ENCODE measurements around the gene TWSG1. TPM values are rescaled to one million over a fixed set of nuclear protein-coding genes. Genes with fewer than 3 reads are reported as not detected.
"Not testable (repeated sequence)": the region's sequence is repeated elsewhere in the genome, so short reads cannot be mapped to it uniquely, and the experiment has no call there.

The TWSG1 gene
- total RNA-seq, 2 experiments from 2014 or later, result 6.1 to 6.5 TPM

DNA sequence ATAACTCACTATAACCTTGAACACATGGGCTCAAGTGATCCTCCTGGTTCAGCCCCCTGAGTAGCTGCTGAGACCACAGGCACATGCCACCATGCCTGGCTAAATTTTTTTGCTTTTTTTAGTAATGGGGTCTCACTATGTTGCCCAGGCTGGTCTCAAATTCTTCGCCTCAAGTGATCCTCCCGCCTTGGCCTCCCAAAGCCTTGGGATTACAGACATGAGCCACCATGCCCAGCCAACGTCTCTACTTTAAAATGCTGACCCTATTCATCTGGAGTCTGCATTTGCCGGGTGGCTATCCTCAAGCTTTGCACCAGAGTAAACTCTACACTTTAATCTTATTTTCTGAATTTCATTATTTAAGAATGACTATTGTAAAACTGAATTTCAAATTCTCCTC is 103.1 kb downstream of the TWSG1 start:
- H3K4me1 Mint-ChIP-seq, result peaks cover 6% of the 10 kb centered on the region

DNA sequence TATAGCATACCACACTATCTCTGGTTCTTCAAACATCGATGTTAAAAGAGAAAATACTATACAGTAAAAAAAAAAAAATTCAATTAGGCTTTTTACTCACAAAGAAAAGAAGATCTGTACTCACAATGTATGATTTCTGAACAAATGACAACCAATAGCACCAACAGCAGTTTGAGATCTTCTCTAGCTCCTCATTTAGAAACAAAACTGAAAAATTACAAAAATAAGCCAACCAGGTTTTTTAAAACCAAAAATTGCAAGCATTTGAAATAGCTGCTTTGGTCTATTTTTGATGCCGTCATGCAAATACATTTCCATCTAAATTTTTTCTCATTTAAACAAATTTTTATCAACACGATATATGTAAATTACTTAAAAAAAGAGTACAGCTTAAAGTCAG is 106.5 kb downstream of the TWSG1 start:
- H3K27ac Mint-ChIP-seq, result no peak overlapping the region
- H3K9me3 Mint-ChIP-seq, result peaks cover 1% of the 10 kb centered on the region
- no peak for DNase-seq
- CTCF ChIA-PET, result interaction anchor here (0.8 kb wide), 1 partner anchor 163 kb away, joined by 3 read pairs; no protein-coding TSS in a partner anchor
- no peaks in the 10 kb centered on the region for H3K36me3 Mint-ChIP-seq (ENCODE audit: low read depth)
- POLR2A ChIA-PET, result no interaction called here
- H3K27me3 Mint-ChIP-seq, result peaks cover 7% of the 10 kb centered on the region
- H3K4me3 Mint-ChIP-seq, result no peak overlapping the region
- H3K4me1 Mint-ChIP-seq, result no peaks in the 10 kb centered on the region

More for the DNA sequence above, 103.1 kb downstream of the TWSG1 start:
- H3K9me3 Mint-ChIP-seq, result no peaks in the 10 kb centered on the region
- no peak overlapping the region for H3K4me3 Mint-ChIP-seq
- H3K27ac Mint-ChIP-seq, result no peak overlapping the region
- H3K27me3 Mint-ChIP-seq, result no peaks in the 10 kb centered on the region
- POLR2A ChIA-PET, result no interaction called here
- H3K36me3 Mint-ChIP-seq (ENCODE audit: low read depth), result no peaks in the 10 kb centered on the region
- CTCF ChIA-PET, result interaction anchor here (0.6 kb wide), 1 partner anchor 259 kb away, joined by 3 read pairs; no protein-coding TSS in a partner anchor
- DNase-seq, result no peak

DNA sequence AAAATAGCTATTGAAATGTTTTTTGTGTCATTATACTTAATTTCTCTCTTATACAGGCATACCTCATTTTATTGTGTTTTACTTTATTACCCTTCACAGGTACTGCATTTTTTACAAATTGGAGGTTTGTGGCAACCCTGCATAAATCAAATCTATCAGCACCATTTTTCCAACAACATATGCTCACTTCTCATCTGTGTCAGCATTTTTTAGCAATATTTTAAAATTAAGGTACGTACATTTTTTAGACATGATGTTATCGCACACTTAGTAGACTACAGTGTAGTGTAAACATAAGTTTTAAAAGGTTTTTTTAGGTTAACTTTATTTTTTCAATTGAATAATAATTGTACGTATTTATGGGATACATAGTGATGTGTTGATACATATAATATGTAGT is 110.0 kb downstream of the TWSG1 start:
- Mint-ChIP-seq H3K36me3 (ENCODE audit: low read depth) (no peaks in the 10 kb centered on the region), H3K4me3 (no peak overlapping the region), H3K4me1 (no peaks in the 10 kb centered on the region), H3K27ac (no peak overlapping the region), H3K9me3 (peaks cover 9% of the 10 kb centered on the region), H3K27me3 (peaks cover 7% of the 10 kb centered on the region)
- DNase-seq, result no peak
- POLR2A ChIA-PET, result no interaction called here
- CTCF ChIA-PET, result no interaction called here

DNA sequence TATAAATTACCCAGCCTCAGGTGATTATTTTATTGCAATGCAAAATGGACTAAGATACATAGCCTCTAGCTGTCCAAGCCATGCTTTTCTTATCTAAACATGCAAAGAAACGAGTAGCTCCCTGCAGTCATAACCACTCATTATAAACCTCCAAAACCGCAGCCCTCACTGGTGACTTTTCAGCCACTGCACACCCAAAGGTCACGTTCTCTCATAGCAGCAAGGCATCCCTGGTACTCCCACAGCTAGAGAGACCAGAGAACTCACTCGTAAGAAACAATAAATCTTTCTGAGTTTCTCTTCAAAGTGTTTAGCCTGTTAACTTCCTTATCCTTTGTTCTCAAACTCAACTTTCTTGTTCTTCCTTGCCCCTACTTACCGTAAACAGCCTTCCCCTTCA is 112.3 kb downstream of the TWSG1 start:
- H3K36me3 Mint-ChIP-seq (ENCODE audit: low read depth), result no peaks in the 10 kb centered on the region
- CTCF ChIA-PET, result no interaction called here
- peaks cover 9% of the 10 kb centered on the region for H3K27me3 Mint-ChIP-seq
- no peak for DNase-seq
- no peaks in the 10 kb centered on the region for H3K4me1 Mint-ChIP-seq
- POLR2A ChIA-PET, result no interaction called here
- H3K27ac Mint-ChIP-seq, result no peak overlapping the region
- H3K4me3 Mint-ChIP-seq, result no peak overlapping the region
- peaks cover 9% of the 10 kb centered on the region for H3K9me3 Mint-ChIP-seq

DNA sequence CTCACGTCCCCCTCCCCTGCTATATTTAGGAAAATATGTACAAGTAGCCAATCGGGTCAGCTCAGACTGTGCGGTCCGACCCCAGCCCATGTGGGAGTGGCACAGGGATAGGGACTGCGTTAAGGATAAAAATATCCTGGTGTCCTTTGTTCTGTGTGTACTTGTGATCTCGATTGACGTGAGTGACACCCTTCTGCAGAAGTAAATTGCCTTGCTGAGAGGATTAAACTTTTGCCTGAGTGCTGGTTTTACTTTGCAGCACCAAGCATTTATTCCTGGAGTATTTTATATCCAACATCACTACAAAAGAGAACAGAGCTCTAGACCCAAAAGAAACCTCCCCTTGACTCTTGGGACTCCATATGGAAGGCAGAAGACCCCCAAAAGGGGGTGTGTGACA is 112.8 kb downstream of the TWSG1 start:
- Mint-ChIP-seq H3K36me3 (ENCODE audit: low read depth) (no peaks in the 10 kb centered on the region), H3K27ac (no peak overlapping the region), H3K4me1 (no peaks in the 10 kb centered on the region), H3K9me3 (peaks cover 9% of the 10 kb centered on the region), H3K4me3 (no peak overlapping the region), H3K27me3 (peaks cover 9% of the 10 kb centered on the region)
- ChIA-PET CTCF (no interaction called here), POLR2A (no interaction called here)
- DNase-seq, result no peak

DNA sequence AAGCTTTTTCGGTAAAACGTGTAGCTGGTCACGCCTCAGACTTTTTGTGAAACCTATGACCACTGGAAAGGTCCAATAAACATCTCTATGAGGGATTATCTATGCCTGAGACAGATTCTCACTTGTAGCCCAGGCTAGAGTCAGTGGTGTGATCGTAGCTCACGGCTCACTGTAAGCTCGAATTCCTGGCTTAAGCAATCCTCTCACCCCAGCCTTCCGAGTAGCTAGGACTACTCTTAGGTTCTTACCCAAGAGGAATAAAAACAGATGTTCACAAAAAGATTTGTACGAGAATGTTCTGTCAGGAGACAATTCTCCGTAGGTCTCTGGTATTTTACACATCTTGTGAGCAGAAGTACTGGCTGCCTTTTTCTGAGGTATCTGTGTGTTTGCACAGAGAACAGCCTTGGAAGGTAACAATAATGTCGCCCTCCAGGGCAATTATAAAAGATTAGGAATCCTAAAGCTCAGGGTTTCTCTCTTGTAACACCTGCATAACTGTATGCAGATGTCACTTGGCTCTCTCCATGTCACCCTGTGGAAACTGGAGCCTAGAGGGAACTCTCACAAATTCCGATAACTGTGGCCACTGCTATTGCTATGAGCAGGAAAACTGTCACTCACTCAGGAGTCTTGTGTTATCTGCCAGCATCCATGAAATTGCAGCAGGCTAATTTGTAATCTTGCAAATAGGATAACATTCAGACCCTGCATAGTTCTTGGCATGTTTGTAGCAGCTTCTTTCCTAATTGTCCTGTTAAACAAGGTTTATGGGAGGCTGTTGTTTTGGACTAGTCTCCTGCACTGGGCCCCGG is 115.2 kb downstream of the TWSG1 start:
- Mint-ChIP-seq H3K9me3 (peaks cover 9% of the 10 kb centered on the region), H3K27me3 (peaks cover 9% of the 10 kb centered on the region)
- CTCF ChIA-PET, result no interaction called here

DNA sequence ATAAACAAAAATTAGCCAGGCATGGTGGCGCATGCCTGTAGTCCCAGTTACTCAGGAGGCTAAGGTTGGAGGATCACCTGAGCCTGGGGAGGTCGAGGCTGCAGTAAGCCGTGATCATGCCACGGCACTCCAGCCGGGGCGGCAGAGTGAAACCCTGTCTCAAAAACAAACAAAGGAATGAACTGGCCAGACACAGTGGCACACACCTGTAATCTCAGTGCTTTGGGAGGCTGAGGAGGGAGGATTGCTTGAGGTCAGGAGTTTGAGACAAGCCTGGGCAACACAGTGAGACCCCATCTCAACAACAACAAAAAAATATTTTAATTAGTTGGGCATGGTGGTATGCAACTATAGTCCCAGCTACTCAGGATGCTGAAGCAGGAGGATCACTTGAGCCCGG is 116.3 kb downstream of the TWSG1 start:
- POLR2A ChIA-PET; CTCF ChIA-PET; H3K36me3 Mint-ChIP-seq (ENCODE audit: low read depth); H3K27me3 Mint-ChIP-seq; H3K4me1 Mint-ChIP-seq; DNase-seq; H3K27ac Mint-ChIP-seq; H3K4me3 Mint-ChIP-seq: not testable (repeated sequence)
- H3K9me3 Mint-ChIP-seq, result peaks cover 13% of the 10 kb centered on the region

More for the DNA sequence above, 115.2 kb downstream of the TWSG1 start:
- Mint-ChIP-seq H3K4me1 (no peaks in the 10 kb centered on the region), H3K4me3 (no peak overlapping the region), H3K27ac (no peak overlapping the region), H3K36me3 (ENCODE audit: low read depth) (no peaks in the 10 kb centered on the region)
- no peak for DNase-seq
- POLR2A ChIA-PET, result interaction anchor here (0.7 kb wide), 1 partner anchor 165 kb away, joined by 4 read pairs; no protein-coding TSS in a partner anchor

Other genes with a start within 250 kb of the TWSG1 start
- gene NDUFV2, start 232.1 kb upstream of the TWSG1 start, total RNA-seq, result 100 to 1,000 TPM; 177 to 185 TPM
- gene ANKRD12, start 198.0 kb upstream of the TWSG1 start, total RNA-seq, result 100 to 1,000 TPM in 1 of 2 experiments, 10 to 100 TPM in 1; 79.4 to 107 TPM
- 10 to 100 TPM; 47.3 to 48.4 TPM for gene RALBP1, start 140.7 kb downstream of the TWSG1 start, total RNA-seq

All from activated CD4-positive, alpha-beta T cell treated with anti-CD3 and anti-CD28 coated beads, Interleukin-2, amount 10 ng/mL, durations not matched to agents 7 days and 5 days (primary cell).